GM23338 (cell line): ENCODE data around the gene ZFYVE21. TPM values are rescaled to one million over a fixed set of nuclear protein-coding genes. Genes with fewer than 3 reads are reported as not detected.

ENCODE experiments used
- ATAC-seq: fragments of 200-7000 bp; cut with Tn5 transposase; 3 replicates; pipeline ENCODE4 v1.9.1; 2020
- DNase-seq: peaks from one replicate; pipeline ENCODE4 v3.0.0-alpha.2; 2015; ENCODE audit warnings: low spot score
- H2AFZ ChIP-seq: fragments of 200-600 bp; sonication (generic); 2 replicates; pipeline ENCODE4 v1.8.0; 2016; ENCODE audit warnings: antibody characterized with exemption, mild to moderate bottlenecking, moderate library complexity
- H3F3A ChIP-seq: fragments of 200-600 bp; sonication (generic); replicated peaks from 2 replicates; pipeline ENCODE4 v1.8.0; 2017; ENCODE audit warnings: antibody characterized with exemption, mixed run types, low read depth
- H3K27ac ChIP-seq: fragments of 200-600 bp; sonication (generic); 2 replicates; pipeline ENCODE4 v1.6.1; 2016; ENCODE audit warnings: low read depth
- H3K27me3 ChIP-seq: fragments of 200-600 bp; sonication (generic); 2 replicates; pipeline ENCODE4 v1.8.0; 2016; ENCODE audit warnings: mild to moderate bottlenecking, mixed run types, moderate library complexity; ENCODE audit not compliant: insufficient read depth
- H3K36me3 ChIP-seq: fragments of 200-600 bp; sonication (generic); 2 replicates; pipeline ENCODE4 v1.8.0; 2016; ENCODE audit warnings: mild to moderate bottlenecking; ENCODE audit not compliant: insufficient read depth
- H3K4me1 ChIP-seq: fragments of 200-600 bp; sonication (generic); 2 replicates; pipeline ENCODE4 v1.8.0; 2016; ENCODE audit warnings: mild to moderate bottlenecking, moderate library complexity; ENCODE audit not compliant: insufficient read depth
- H3K4me2 ChIP-seq: fragments of 200-600 bp; sonication (generic); 2 replicates; pipeline ENCODE4 v1.7.1; 2017; ENCODE audit warnings: mixed run types
- H3K4me3 ChIP-seq: fragments of 200-600 bp; sonication (generic); 2 replicates; pipeline ENCODE4 v1.6.1; 2016; ENCODE audit warnings: mixed run types
- H3K79me2 ChIP-seq: fragments of 200-600 bp; sonication (generic); replicated peaks from 2 replicates; pipeline ENCODE4 v1.8.0; 2017; ENCODE audit warnings: mild to moderate bottlenecking; ENCODE audit not compliant: insufficient read depth
- H3K9me2 ChIP-seq: fragments of 200-600 bp; sonication (generic); 2 replicates; pipeline ENCODE4 v1.8.0; 2017; ENCODE audit not compliant: insufficient read depth
- H4K20me1 ChIP-seq: fragments of 200-600 bp; sonication (generic); replicated peaks from 2 replicates; pipeline ENCODE4 v1.8.0; 2017; ENCODE audit warnings: mild to moderate bottlenecking; ENCODE audit not compliant: insufficient read depth
- H3K27ac Mint-ChIP-seq: 2 replicates; pipeline ENCODE4 v1.8.0; 2020; ENCODE audit warnings: inconsistent platforms, mild to moderate bottlenecking, moderate library complexity, mixed read lengths
- H3K27me3 Mint-ChIP-seq: 3 replicates; pipeline ENCODE4 v1.8.0; 2022; ENCODE audit warnings: low read depth, mild to moderate bottlenecking, moderate library complexity, mixed read lengths, inconsistent platforms; ENCODE audit not compliant: insufficient read depth, poor library complexity
- H3K36me3 Mint-ChIP-seq: 3 replicates; pipeline ENCODE4 v1.8.0; 2021; ENCODE audit warnings: low read depth, mild to moderate bottlenecking, inconsistent platforms, moderate library complexity, mixed read lengths
- H3K4me1 Mint-ChIP-seq: 3 replicates; pipeline ENCODE4 v1.8.0; 2020; ENCODE audit warnings: mild to moderate bottlenecking, inconsistent platforms, mixed read lengths
- H3K4me3 Mint-ChIP-seq: 3 replicates; pipeline ENCODE4 v1.8.0; 2021; ENCODE audit warnings: moderate library complexity, mild to moderate bottlenecking, inconsistent platforms, mixed read lengths
- H3K9me3 Mint-ChIP-seq: 3 replicates; pipeline ENCODE4 v1.8.0; 2020; ENCODE audit warnings: moderate library complexity, mild to moderate bottlenecking, inconsistent platforms, mixed read lengths
- CTCF ChIP-seq, 2 experiments: fragments of 200-600 bp in 1 of 2; sonication (generic) in 1 of 2; conservative IDR thresholded peaks; 2 replicates each; pipeline versions ENCODE4 v1.5.1 to v1.6.1; 2016 to 2017; ENCODE audit warnings: antibody characterized with exemption in 2 of 2, low read depth in 2 of 2, mild to moderate bottlenecking in 2 of 2, moderate library complexity in 1 of 2
- EZH2 ChIP-seq: fragments of 200-600 bp; sonication (generic); IDR thresholded peaks from one replicate; pipeline ENCODE4 v1.8.0; 2017; ENCODE audit warnings: antibody characterized with exemption, mild to moderate bottlenecking, low read depth; ENCODE audit not compliant: unreplicated experiment
- ZNF462 ChIP-seq: fragments of 250-450 bp; sonication (Bioruptor Pico); IDR thresholded peaks from 2 replicates; pipeline ENCODE4 v1.5.0; 2020; ENCODE audit warnings: mild to moderate bottlenecking, moderate library complexity
- polyA plus RNA-seq: library from polyadenylated mRNA; unstranded; fragments of >200 nt; fragmentation: Nextera tagmentation; extraction: Ambion mirVana; gene quantifications from 2 replicates; pipeline ENCODE4 v1.2.1, GENCODE V29; 2016
- total RNA-seq: library from RNA; depleted of rRNA; stranded (reverse); fragments of >200 nt; shearing (Covaris generic); gene quantifications from 2 replicates; pipeline ENCODE4 v1.2.3, GENCODE V29; 2014
- TF ChIP-seq, protein P1 (sequence below): IDR thresholded peaks from 2 replicates; pipeline ENCODE4 v1.6.1; 2016; ENCODE audit warnings: antibody characterized with exemption
- TF ChIP-seq, protein P2 (sequence below): IDR thresholded peaks from one replicate; pipeline ENCODE4 v1.6.1; 2018; ENCODE audit warnings: antibody characterized with exemption; ENCODE audit not compliant: unreplicated experiment

The ZFYVE21 gene
- total and polyA plus RNA-seq, 2 experiments from 2014 or later = 88.0 to 89.6 TPM

- TF ChIP-seq, protein P1, sequence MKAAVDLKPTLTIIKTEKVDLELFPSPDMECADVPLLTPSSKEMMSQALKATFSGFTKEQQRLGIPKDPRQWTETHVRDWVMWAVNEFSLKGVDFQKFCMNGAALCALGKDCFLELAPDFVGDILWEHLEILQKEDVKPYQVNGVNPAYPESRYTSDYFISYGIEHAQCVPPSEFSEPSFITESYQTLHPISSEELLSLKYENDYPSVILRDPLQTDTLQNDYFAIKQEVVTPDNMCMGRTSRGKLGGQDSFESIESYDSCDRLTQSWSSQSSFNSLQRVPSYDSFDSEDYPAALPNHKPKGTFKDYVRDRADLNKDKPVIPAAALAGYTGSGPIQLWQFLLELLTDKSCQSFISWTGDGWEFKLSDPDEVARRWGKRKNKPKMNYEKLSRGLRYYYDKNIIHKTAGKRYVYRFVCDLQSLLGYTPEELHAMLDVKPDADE = no peak
- TF ChIP-seq EZH2 = no peak
- TF ChIP-seq, protein P2, sequence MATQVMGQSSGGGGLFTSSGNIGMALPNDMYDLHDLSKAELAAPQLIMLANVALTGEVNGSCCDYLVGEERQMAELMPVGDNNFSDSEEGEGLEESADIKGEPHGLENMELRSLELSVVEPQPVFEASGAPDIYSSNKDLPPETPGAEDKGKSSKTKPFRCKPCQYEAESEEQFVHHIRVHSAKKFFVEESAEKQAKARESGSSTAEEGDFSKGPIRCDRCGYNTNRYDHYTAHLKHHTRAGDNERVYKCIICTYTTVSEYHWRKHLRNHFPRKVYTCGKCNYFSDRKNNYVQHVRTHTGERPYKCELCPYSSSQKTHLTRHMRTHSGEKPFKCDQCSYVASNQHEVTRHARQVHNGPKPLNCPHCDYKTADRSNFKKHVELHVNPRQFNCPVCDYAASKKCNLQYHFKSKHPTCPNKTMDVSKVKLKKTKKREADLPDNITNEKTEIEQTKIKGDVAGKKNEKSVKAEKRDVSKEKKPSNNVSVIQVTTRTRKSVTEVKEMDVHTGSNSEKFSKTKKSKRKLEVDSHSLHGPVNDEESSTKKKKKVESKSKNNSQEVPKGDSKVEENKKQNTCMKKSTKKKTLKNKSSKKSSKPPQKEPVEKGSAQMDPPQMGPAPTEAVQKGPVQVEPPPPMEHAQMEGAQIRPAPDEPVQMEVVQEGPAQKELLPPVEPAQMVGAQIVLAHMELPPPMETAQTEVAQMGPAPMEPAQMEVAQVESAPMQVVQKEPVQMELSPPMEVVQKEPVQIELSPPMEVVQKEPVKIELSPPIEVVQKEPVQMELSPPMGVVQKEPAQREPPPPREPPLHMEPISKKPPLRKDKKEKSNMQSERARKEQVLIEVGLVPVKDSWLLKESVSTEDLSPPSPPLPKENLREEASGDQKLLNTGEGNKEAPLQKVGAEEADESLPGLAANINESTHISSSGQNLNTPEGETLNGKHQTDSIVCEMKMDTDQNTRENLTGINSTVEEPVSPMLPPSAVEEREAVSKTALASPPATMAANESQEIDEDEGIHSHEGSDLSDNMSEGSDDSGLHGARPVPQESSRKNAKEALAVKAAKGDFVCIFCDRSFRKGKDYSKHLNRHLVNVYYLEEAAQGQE = no peak
Measured at GRCh38 chr14:103726474-103726873, 10.9 kb downstream of the ZFYVE21 start (continued).

GRCh38 chr14:103727313-103727980 lies 11.8 kb downstream of the ZFYVE21 start:
- no peaks in the 10 kb centered on the region for H3F3A ChIP-seq
- TF ChIP-seq ZNF462 (CRISPR knock-in tag) (no peak), EZH2 (no peak), CTCF (conservative IDR thresholded peaks at IDR 0.05; ENCODE audit: low read depth in 2 of 2) (peak; percentile 32 to 64; a peak in 3 of 4 replicates)
- H2AFZ ChIP-seq = no peak overlapping the region
- peak overlapping the region; percentile 67 for H3K4me2 ChIP-seq
- no peaks in the 10 kb centered on the region for H3K27me3 ChIP-seq
- H3K27ac ChIP-seq = no peak overlapping the region
- H3K4me1 ChIP-seq = no peaks in the 10 kb centered on the region
- H3K79me2 ChIP-seq = peaks cover 23% of the 10 kb centered on the region
- peaks cover 7% of the 10 kb centered on the region; the same call in 1 of the 2 replicates for H4K20me1 ChIP-seq
- peaks cover 13% of the 10 kb centered on the region for H3K36me3 Mint-ChIP-seq
- H3K36me3 ChIP-seq = no peaks in the 10 kb centered on the region
- H3K4me1 Mint-ChIP-seq = peaks cover 5% of the 10 kb centered on the region; the same call in 1 of the 3 replicates
- H3K9me3 Mint-ChIP-seq = no peaks in the 10 kb centered on the region
- no peak overlapping the region for H3K27ac Mint-ChIP-seq
- DNase-seq (peak; percentile 85), ATAC-seq (peak; percentile 84)
- no peak overlapping the region for H3K4me3 Mint-ChIP-seq
- H3K4me3 ChIP-seq = peak overlapping the region; percentile 41; the same call in 1 of the 2 replicates
- peaks cover 2% of the 10 kb centered on the region for H3K27me3 Mint-ChIP-seq
- no peaks in the 10 kb centered on the region for H3K9me2 ChIP-seq
